GM20431 (cell line): ENCODE results near the gene HOXA3.

ENCODE experiments used
- in situ Hi-C: fragments of 300-500 bp; cut with MseI, MboI; formaldehyde crosslinking; loops from one replicate; pipeline ENCODE4 v1.15.0; 2020; ENCODE audit warnings: low sequenced_read_pairs; ENCODE audit not compliant: unreplicated experiment

Gene HOXA3

DNA sequence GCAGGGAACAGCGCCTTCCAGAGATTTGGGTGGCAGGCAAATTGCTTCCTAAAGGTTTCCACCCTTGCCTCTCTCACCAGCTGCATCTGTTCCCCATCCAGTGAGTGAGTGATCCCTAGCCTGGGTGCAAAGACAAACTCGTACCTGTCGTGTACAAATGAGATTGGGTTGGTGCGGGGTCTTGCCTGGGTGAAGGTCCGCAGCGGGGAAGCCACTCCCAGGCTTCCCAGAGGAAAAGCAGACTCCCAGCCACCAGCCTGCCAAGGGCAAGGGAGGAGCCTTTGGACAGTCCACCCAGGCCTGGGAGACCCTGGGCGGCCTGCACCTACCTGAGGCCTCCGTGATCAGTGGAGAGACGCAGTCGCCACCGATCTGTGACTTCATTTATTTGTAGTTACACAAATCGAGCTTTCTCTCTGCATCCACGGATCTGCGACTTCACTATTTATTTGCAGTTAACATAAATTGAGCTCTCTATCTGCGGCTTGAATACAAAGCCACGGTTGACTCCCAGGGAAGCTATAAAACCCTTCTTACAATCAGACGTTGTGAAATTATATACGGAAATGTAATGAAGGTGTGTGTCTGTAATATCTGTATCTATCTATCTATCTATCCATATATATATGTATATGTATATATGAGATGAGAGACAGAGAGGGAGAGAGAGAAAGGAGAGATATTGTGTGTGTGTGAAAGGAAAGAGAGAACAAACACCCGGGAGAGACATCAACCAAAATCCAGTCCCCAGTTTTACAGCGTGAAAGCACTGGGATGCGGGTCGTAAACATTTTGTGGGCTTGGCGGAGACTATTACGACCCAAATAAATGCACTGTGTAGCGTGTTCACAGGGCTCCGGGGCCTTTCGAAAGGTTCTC, 7.1 kb upstream of the HOXA3 start:
- in situ Hi-C loops, result loop anchor here (25.0 kb wide), 2 partner anchors 772 to 1297 kb away; no protein-coding TSS in a partner anchor

DNA sequence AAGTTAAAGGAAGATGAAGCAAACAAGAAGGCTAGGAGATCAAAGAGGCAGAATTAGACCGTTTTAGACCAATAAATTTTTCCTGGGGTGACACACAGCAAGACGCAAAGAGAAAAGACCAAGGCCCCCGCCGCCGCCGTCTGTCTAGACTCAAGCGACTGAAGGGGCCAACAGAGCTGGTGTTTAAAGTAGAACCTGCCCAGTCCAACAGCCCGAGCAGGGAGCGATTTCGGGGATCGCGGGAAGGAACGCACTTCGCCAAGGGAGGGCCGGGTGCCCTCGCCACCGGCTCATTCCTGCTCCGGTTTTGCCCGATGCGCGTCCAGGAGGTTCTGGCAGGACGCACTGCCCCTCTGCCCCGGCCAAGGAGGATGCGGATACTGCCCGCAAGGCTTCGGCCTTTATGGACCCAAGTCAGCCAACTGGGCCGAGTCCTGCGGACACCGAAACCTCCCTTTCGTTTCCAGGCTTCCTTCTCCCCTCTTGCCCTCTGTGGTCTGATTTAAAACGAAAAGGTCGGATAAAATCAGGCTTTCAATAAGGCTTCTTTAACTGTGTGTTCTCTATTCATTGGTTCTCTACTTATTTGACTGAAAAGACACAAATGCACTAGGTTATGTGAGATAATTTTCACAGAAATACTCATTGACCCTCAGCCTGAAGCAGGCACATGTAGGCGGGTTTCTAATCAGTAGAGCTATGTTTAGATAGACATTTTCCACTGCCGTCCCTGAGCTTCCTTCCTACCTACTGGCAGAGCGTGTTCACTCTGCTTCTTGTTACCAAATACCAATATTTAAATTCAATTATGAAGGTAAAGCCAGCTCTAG, 6.3 kb upstream of the HOXA3 start:
- in situ Hi-C loops, result loop anchor here (25.0 kb wide), 2 partner anchors 771 to 1296 kb away; no protein-coding TSS in a partner anchor

DNA sequence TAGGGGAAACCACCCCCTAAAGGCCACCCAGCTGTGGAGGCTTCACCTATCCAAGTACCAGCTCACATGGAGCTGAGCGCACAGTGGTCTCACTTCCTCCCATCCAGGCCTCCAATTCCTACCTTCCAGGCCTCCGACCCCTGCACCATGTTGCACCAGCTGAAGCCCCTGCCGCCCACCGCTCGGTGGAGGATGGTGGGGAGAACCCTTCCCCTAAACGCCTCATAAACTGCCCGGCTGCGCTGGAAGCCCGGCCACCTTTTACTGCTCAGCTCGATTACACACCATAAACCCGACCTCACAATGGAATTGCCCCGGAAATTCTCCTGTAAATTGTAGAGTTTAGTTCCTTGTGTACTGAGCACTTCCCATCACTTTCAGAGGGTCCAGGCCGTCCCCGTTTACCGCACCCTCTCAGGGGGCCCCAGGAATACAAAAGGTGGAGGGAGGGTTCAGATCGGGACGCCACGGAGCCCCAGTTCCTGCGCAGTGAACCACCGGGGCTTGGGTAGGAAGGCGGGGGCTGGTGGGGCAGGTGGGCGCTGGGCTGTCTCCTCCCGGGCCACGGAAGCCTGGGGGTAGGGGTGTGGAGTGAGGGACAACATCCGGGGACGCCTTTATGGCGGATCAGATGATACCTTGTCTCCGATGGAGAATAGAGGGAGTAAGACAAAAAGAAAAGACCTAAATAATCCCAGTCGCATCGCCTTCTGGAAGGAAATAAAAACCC, 5.5 kb upstream of the HOXA3 start:
- in situ Hi-C loops, result loop anchor here (25.0 kb wide), 2 partner anchors 771 to 1296 kb away; no protein-coding TSS in a partner anchor

DNA sequence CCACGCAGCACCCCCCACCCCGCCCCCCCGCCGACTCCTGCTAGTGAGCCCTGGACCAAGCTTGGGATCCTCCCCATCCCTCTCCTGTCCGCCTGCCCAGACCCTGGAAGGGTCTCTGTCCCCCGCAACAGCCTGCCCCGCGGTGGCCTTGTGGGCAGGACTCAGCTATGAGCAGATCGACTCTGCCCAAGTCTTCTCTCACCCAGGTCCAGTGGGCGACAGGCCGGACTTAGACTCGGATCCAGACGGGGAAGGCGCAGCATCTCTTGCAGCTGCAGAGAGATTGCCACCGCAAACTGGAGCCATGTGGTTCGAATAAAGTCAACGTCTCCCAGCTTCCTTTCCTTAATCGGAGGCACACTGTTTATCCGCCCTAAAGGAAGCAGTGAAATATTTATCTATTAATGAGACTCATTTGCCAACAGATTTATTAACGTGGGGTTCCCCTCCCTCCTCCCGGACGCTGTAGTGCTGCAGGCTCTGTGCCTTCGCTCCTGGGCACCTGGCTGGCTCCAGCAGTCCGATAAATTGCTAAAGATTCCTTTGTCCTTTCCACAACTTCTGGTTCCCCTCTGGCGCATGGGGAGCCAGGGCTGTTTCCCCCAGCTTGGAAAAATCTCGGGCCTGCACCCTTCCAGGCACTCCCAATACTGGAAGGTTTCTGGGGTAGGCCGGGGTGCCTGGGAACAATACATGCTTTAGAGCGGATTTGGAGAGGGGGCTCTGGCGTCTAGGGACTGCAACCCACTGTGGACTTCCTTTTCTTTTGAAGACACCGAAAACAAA, 4.7 kb upstream of the HOXA3 start:
- in situ Hi-C loops, result loop anchor here (25.0 kb wide), 2 partner anchors 770 to 1295 kb away; no protein-coding TSS in a partner anchor

DNA sequence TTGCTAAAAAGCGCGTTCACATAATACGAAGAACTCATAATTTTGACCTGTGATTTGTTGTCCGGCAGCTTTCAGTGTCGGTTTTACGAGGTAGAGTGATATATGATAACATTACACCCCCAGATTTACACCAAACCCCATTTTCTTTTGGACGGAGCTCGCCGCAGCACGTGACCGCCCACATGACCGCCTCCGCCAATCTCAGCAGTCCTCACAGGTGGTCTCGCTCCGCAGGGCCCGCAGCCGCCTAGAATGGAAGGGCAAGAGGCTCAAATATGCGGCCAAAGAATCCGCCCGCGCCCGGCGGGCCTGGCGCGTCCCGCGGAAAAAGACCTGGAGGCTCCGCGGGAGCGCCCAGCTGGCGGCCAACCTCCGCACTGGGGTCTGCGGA, 4.1 kb upstream of the HOXA3 start, which contains the start of gene HOXA7:
Gene HOXA7 (minus strand): TSS at position 168 of the 391 bp plus-strand sequence. CDS start 130 bp downstream, at position 38.
- in situ Hi-C loops, result loop anchor here (25.0 kb wide), 2 partner anchors 769 to 1294 kb away; no protein-coding TSS in a partner anchor

DNA sequence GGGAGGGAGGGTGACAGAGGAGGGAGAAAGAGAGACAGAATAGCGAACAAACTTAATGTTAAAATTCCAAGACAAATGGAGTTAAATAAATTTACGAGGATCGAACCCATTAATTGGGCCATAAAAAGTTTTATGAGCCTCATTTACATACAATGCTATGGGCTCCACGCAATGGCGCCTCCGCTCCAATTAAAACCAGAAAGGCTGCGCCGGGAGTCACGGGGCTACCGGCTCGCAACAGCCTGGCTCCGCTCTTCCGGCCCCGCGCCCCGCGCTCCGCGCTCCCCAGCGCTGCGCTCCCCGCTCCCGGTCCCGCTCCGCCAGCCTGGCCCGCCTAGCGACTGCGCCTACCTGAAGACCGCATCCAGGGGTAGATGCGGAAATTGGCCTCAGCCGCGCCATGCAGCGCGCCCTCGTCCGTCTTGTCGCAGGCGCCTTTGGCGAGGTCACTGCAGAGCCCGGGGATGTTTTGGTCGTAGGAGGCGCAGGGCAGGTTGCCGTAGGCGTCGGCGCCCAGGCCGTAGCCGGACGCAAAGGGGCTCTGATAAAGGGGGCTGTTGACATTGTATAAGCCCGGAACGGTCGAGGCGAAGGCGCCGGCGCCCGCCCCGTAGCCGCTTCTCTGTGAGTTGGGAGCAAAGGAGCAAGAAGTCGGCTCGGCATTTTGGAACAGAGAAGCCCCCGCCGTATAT, 3.6 kb upstream of the HOXA3 start:
- in situ Hi-C loops, result loop anchor here (25.0 kb wide), 2 partner anchors 769 to 1294 kb away; no protein-coding TSS in a partner anchor

DNA sequence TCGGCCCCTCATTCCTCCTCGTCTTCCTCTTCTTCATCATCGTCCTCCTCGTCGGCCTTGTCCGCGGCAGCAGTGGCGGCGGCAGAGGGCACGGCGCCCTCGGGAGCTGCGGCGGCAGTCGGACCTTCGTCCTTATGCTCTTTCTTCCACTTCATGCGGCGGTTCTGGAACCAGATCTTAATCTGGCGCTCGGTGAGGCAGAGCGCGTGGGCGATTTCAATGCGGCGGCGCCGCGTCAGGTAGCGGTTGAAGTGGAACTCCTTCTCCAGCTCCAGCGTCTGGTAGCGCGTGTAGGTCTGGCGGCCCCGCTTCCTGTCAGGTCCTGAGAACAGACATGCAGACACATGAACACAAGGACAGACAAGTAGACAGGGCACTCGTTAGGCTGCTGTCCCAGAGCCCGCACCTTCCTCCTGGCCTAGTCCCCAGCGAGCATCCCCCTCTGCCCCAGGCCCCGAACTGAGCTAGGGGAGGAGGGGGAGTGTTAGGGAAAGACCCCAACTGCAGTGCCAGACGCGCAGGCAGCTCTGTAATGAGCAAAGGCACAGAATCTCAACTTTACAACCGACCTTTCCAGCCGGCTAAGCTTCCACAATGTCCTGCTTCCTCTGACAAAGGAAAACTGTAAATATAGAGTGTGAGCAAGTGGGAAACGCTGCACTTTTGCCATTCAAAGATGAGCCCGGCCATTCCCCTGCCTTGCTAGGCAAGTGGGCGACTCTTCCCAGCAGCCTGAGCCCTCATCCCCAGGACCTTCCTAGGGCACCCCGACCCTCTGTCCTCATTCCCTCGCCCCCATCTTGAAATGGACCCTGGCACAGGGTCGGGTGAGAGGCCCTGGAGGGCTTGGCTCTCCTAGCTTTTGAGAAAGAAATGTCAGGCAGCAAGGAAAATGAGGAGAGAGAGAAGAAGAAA, 2.8 kb upstream of the HOXA3 start:
- in situ Hi-C loops, result loop anchor here (25.0 kb wide), 2 partner anchors 768 to 1293 kb away; no protein-coding TSS in a partner anchor

DNA sequence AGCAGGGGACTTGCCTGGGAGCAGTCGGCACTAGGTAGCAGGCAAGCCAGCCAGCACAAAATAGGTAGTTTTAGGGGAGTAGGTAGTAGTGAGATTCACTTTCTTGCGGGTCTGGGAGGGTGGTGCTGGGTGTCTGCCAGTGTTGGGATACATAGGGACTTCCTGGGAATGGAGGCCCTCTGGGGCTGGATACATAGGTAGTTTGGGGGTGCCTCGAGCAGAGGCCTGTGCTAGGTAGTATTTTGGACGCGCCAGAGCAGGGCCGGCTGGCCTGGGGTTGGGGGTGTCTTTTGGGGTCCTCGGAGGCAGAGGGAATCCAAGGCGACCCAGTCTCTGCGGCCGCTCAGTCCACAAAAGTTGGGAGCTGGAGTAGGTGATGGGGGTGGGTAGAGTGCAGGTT, 2.0 kb upstream of the HOXA3 start:
- in situ Hi-C loops, result loop anchor here (25.0 kb wide), 2 partner anchors 767 to 1292 kb away; no protein-coding TSS in a partner anchor

DNA sequence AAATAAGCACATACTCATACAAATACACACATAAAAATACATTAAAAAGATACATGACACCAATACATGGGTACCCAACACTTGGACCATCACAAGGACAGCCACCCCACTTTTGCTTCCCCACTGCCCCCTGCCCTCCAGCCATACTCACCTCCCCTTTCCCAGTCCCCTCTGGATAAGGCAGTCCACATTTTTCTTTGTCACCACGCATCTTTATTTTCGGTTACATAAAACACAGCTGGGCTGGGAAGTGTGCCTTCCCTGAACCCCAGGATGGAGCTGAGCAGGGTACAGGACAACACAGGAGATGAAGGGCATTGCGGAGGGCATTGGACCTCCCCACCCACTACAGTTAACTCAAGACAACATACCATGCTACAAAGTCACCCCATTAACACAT, 1.1 kb upstream of the HOXA3 start:
- in situ Hi-C loops, result loop anchor here (25.0 kb wide), 2 partner anchors 766 to 1291 kb away; no protein-coding TSS in a partner anchor

DNA sequence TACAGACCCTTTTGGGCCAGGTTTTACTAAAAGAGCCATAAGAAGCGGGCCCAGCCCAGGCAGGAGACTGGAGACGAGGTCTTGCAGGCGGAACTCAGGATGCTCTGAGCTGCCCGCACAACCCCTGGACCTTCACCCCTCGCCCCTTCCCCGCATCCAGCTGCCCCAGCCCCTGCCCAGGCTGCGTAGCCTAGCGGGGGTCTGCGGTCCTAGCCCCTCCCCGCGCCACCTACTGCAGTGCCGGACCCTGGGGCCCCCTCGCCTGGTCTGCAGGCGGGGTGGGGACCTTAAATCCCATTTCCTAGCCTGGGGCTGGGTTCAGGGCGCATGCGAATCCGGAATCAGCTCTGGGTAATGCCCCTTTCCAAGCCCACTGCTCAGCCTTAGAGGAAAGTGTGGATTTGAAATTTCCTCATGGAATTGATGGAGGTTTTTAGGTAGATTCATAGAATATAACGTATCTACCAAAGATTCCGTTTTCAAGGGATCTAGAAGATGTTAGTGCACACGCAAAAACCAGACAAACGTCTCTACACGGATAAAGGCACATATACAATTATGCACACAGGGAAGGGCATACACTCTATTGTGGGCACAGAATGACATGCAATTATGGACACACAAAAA, 546 bp upstream of the HOXA3 start:
- in situ Hi-C loops, result loop anchor here (25.0 kb wide), 2 partner anchors 766 to 1291 kb away; no protein-coding TSS in a partner anchor

DNA sequence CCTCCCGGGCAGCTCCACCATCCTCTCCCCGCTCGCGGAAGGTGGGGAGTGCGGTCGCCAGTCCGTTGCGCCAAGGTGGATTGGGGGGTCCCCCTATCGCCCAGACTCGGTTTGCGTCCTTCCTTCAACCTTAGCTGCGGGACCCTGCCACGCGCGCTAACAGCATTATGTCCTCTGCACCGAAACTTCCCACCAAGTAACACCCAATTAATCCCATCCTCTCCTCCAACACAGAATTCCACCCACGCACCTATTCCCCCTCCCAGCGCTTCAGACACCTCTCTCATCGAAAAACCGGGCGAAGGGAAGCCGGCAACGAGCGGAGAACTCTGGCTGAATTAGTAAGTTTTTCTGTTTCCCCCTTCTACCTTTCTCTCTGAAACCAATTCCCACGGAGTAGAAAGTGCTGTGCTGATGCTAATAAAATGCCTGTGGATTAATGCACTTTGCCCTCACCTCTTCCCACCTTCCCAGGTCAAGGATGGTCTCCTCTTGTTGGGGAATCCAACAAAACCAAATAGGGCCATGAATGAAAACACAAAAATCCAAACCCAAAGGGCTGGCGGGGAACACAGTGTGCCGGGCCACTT, 947 bp downstream of the HOXA3 start:
- in situ Hi-C loops, result loop anchor here (25.0 kb wide), 2 partner anchors 764 to 1289 kb away; no protein-coding TSS in a partner anchor

DNA sequence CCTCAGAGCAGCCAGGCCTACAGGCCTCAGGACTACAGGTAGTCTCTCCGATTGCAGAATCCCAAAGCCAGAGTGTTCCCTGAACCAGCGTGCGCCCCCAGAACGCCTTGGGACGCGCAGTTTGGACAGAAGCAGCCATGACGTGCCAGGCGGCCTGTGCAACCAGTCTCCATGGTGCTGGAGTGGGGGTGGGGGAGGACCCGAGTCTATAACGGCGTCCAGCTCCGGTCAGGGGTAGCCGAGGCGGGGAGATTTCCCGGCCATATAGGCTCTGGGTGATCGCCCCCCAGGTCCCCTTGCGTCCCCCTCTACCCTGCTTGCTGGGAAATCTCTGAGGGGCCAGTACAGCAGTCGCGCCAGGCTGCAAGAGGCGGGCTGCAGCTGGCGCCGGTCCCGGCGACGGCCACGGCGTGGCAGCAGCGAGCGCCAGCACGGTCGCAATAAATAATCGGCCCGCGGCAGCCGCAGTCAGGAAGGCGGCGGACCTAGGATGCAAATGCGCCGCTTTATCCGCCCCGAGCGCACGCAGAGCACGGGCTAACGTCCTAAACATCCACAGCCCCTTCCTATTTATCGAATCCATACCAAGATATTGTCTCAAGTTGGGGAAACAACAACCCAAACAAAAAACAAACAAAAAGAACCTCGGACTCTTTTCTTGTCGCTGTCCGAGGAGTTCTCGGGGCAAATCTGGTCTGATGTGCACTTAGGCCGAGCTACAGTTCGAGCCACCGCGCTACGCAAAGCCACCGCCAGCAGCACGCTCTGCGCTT, 1.6 kb downstream of the HOXA3 start:
- in situ Hi-C loops, result loop anchor here (25.0 kb wide), 2 partner anchors 763 to 1288 kb away; no protein-coding TSS in a partner anchor

DNA sequence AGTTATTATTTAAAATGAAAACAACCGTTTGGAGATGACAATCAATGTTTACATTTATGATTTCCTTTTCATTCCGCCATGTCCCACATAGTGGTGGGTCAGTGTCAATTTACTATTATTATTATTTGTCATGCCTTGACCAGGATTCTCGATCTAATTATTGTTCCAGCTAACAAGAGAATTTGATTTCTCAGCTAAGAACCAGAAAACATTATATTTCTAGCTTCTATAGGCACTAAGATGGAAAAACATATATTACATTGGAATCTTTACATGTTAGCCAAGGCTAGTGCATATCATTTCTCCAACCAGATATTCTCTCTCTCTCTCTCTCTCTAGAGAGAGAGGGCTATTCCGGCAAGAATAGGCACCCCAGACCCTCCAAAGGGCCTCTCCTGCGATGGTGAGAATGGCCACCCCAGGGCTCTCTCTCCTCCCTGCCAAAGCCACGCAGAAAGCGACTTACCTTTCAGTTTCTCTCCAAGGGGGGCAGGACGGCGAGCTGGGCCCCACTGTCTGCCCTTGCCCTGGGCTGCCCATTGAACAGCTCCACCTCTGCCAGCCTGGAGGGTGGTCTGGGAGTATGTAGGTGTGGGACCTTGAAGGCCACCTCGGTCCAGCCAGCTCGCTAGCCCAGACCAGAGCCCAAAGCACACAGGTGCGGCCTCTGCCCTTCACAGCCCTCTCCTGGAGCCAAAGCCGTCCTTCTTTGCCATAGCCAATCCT, 2.4 kb downstream of the HOXA3 start:
- in situ Hi-C loops, result loop anchor here (25.0 kb wide), 2 partner anchors 763 to 1288 kb away; no protein-coding TSS in a partner anchor

DNA sequence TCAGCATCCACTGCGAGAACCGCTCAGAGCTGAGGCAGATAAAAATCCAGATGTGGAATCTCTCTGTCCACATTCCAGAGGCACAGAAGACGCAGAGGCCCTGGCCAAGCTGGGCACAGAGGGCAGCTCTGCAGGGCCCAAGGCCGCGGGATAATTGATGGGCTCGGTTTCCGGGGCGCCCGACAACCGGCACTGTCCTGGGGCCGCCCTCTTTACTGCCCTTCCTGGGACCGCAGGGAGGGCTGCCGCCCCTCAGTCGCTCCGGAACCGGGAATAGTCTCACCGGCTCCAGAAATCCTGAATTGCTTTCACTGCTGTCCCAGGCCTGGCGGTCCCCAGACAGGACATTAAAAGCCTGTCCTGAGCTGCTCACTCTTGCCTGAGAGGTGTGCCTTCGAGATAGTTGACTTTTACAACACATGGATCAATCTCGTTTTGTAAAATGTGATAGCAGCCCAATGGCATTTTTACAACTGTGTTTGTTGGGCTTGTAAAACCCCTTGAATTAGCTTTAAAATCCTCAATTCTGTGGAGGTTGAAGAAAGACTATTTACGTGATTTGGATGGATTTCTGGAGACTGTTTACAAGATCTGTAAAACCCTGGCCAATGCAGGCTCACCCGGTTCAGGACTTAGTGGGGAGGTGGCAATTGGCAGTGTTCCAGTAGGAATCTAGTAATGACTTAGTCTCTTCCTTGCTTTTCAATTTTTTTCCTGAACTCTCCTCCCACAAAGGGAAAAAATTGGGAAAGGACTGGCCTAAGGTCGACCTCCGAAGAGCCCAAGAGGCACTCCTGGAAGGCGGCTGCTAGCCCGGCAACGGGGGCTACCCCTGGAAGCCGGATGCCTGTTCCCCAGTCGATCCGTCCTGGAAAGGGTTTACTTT, 3.4 kb downstream of the HOXA3 start:
- in situ Hi-C loops, result no loop called here
